GM08714 (cell line): ENCODE data around the gene IFNA6.
A peak's percentile ranks its signal among the peaks of the same experiment; 100 is the strongest.
"Not testable (repeated sequence)": the region's sequence is repeated elsewhere in the genome, so short reads cannot be mapped to it uniquely, and the experiment has no call there.

ENCODE experiments used
- H3K4me3 ChIP-seq: fragments of 200-500 bp; sonication (Bioruptor generic); 2 replicates; pipeline ENCODE4 v1.5.1; 2014; ENCODE audit warnings: mild to moderate bottlenecking, low read length, inconsistent platforms
- ZNF274 ChIP-seq: IDR thresholded peaks from 2 replicates; pipeline ENCODE4 v1.6.1; 2012; ENCODE audit warnings: mild to moderate bottlenecking, low read depth, low read length

Gene IFNA6

GRCh38 chr9:21350787-21351186 is at the start of gene IFNA6:
Gene IFNA6 (minus strand): TSS chr9:21350887. CDS start chr9:21350887, 0 bp downstream.
- no peak for TF ChIP-seq ZNF274

GRCh38 chr9:21399956-21400355 is 49.3 kb upstream of the IFNA6 start:
- no peak overlapping the region for H3K4me3 ChIP-seq
- TF ChIP-seq ZNF274 = no peak

More at GRCh38 chr9:21350787-21351186, at the start of gene IFNA6:
- H3K4me3 ChIP-seq = no peak within 1 kb of the TSS

- no peak overlapping the region for H3K4me3 ChIP-seq
- TF ChIP-seq ZNF274 = no peak
These were observed 48.3 kb upstream of the IFNA6 start for GRCh38 chr9:21398955-21399489.

GRCh38 chr9:21395778-21396717 is 45.4 kb upstream of the IFNA6 start:
- no peak for TF ChIP-seq ZNF274
- H3K4me3 ChIP-seq = peak overlapping the region; percentile 56

- TF ChIP-seq ZNF274 = no peak
- H3K4me3 ChIP-seq = no peak overlapping the region
These were observed 41.6 kb upstream of the IFNA6 start for GRCh38 chr9:21392270-21392669.

- H3K4me3 ChIP-seq = no peak within 1 kb of the TSS; the same call in 1 of the 2 replicates
- no peak for TF ChIP-seq ZNF274
These were observed 34.5 kb upstream of the IFNA6 start, which contains the start of gene IFNA2 for GRCh38 chr9:21385131-21385670. Gene IFNA2 (minus strand): TSS chr9:21385398. CDS start chr9:21385329, 69 bp downstream.

DNA sequence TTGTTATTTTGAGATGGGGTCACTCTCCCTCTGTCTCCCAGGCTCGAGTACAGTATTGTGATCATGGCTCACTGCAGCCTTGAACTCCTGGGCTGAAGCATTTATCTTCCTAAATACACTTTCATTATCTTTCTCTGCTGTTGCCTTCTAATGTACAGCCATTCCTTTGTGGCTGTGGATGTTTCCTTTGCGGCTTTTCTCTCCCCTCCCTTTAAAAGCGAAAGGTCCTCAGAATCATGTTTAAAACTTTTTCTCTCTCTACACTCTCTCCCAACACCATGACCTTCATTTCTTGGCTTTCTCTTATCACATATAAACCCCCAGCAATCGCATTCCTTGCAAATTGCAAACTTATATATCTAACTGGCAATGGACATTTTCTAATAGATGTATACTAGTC is 32.9 kb upstream of the IFNA6 start:
- no peak for TF ChIP-seq ZNF274
- no peak overlapping the region for H3K4me3 ChIP-seq

- peak overlapping the region; percentile 68; the same call in 1 of the 2 replicates for H3K4me3 ChIP-seq
- TF ChIP-seq ZNF274 = no peak
These were observed 31.0 kb upstream of the IFNA6 start for GRCh38 chr9:21381448-21382339.

GRCh38 chr9:21371467-21371866 is 20.8 kb upstream of the IFNA6 start:
- not testable (repeated sequence) for H3K4me3 ChIP-seq

DNA sequence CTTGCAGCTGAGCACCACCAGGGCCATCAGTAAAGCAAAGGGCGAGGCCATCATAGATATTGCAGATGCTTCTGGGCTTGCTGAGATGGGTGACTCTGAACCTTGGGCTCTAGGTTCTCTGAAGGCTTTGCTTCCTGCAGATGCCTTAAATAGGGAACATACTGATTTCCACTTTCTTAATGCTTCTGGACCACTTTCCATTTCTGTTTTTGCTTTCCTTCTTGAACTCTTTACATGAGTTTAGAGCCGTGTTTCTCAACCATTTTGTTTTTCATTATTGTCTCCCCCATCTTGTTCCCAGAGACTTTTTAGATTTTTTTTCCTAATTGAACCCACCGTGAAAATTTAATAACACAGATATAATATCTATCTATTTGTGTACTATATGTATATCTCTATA is 17.3 kb upstream of the IFNA6 start, which contains the start of gene IFNA13:
Gene IFNA13, minus strand, starts transcription at position 101 of the 400 bp plus-strand sequence. Its CDS starts 47 bp downstream, at position 54.
- TF ChIP-seq ZNF274 = no peak
- H3K4me3 ChIP-seq = no peak within 1 kb of the TSS

DNA sequence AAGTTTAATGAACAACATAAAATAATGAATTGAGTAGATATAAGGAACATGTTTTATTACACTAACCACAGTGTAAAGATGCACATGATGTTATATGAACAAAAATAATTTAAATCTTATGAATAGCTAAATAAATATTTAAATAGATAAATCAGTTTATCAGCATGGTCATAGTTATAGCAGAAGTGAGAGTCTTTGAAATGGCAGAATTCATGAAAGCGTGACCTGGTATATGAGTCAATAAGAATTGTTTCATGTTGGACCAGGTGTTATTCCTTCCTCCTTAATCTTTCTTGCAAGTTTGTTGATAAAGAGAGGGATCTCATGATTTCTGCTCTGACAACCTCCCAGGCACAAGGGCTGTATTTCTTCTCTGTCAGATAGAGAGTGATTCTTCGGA is 16.5 kb upstream of the IFNA6 start:
- not testable (repeated sequence) for H3K4me3 ChIP-seq

- no peak for TF ChIP-seq ZNF274
- no peak overlapping the region for H3K4me3 ChIP-seq
These were observed 11.6 kb upstream of the IFNA6 start for GRCh38 chr9:21362287-21362686.

DNA sequence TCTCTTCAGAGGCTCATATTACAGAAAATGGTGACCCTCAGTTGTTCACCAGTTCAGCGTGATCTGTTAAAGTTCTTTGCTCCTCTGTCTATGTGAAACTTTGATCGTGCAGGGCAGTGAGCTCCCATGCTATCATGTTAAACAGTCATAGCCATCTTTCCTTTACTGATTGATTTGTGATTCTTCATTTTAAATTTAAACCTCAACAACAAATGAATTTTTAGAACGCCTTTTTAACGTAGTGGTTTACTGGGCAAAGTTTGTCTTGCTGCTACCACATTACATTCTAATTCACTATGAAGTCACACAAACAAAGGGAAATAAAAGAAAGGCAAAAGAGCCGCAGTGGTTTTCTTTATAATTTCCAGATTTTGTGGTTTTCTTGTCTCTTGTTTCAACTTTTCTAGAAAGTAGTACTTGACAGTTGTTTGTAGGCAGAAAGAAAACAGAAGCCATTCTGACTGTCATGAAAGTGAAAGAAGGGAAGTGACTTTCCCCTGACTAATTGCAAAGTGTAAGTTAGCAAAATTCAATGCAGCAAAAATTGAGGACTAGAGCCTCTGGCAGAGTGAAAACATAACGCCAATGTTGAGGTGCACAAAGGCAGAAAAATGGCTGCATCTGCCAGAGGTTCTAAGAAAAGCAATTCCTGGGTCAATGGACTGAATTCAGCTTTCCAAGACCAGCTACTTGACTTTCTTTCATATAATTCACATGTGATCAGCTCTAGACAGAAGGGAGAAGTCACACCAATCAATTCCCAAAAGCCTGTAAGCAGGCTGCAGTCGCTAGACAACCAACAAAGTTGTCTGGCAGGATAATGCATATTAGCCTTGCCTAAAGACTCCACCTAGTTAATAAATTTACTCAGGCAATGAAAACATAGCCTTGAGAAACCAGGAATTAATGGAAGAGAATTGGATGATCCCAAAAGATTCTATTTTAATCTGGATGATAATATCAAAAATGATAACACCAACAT is 7.1 kb upstream of the IFNA6 start:
- peak overlapping the region; percentile 41; the same call in 1 of the 2 replicates for H3K4me3 ChIP-seq
- no peak for TF ChIP-seq ZNF274
